ENCODE data around the gene PICALM. TPM values are rescaled to one million over a fixed set of nuclear protein-coding genes. Genes with fewer than 3 reads are reported as not detected.

PICALM gene
- total RNA-seq, 1 donor from 2014 or later = 204 TPM

GRCh38 chr11:86103808-86104207, 34.9 kb upstream of the PICALM start:
- Mint-ChIP-seq H3K27ac (no peak overlapping the region), H3K27me3 (ENCODE audit: insufficient read depth, low read depth) (peaks cover 1% of the 10 kb centered on the region), H3K4me3 (no peak overlapping the region), H3K9me3 (peaks cover 4% of the 10 kb centered on the region), H3K36me3 (no peaks in the 10 kb centered on the region), H3K4me1 (no peaks in the 10 kb centered on the region)
- H3K9ac ChIP-seq = no peak overlapping the region
- no peaks in the 10 kb centered on the region for H3K79me2 ChIP-seq (ENCODE audit: low read depth)
- H3K36me3 ChIP-seq = no peaks in the 10 kb centered on the region
- no peaks in the 10 kb centered on the region for H3K4me1 ChIP-seq
- no peaks in the 10 kb centered on the region for H4K20me1 ChIP-seq (ENCODE audit: low read depth)
- no peak overlapping the region for H3K4me3 ChIP-seq
- no peak for DNase-seq (ENCODE audit: low spot score)
- H2AFZ ChIP-seq (replicated peaks) = no peak overlapping the region
- H3K4me2 ChIP-seq = no peak overlapping the region
- no peak for TF ChIP-seq EZH2phosphoT487 (IDR thresholded peaks at IDR 0.05)
- TF ChIP-seq EZH2 (IDR thresholded peaks at IDR 0.05) = no peak
- no peak for TF ChIP-seq CTCF (IDR thresholded peaks at IDR 0.05)
- H3K27ac ChIP-seq = no peak overlapping the region
- no peaks in the 10 kb centered on the region for H3K9me3 ChIP-seq (ENCODE audit: low read depth)
- H3F3A ChIP-seq (ENCODE audit: low read depth) = no peaks in the 10 kb centered on the region
- H3K27me3 ChIP-seq = no peaks in the 10 kb centered on the region

GRCh38 chr11:86101941-86102407, 33.1 kb upstream of the PICALM start:
- Histone ChIP-seq H3K4me1 (no peaks in the 10 kb centered on the region), H3F3A (ENCODE audit: low read depth) (no peaks in the 10 kb centered on the region), H3K36me3 (no peaks in the 10 kb centered on the region), H3K27ac (no peak overlapping the region), H3K4me2 (no peak overlapping the region), H2AFZ (replicated peaks) (no peak overlapping the region), H3K9ac (no peak overlapping the region), H3K4me3 (no peak overlapping the region), H4K20me1 (ENCODE audit: low read depth) (no peaks in the 10 kb centered on the region), H3K79me2 (ENCODE audit: low read depth) (no peaks in the 10 kb centered on the region), H3K9me3 (ENCODE audit: low read depth) (no peaks in the 10 kb centered on the region), H3K27me3 (no peaks in the 10 kb centered on the region)
- H3K9me3 Mint-ChIP-seq = peaks cover 3% of the 10 kb centered on the region
- no peaks in the 10 kb centered on the region for H3K27me3 Mint-ChIP-seq (ENCODE audit: insufficient read depth, low read depth)
- H3K27ac Mint-ChIP-seq = no peak overlapping the region
- no peak for DNase-seq (ENCODE audit: low spot score)
- H3K4me3 Mint-ChIP-seq = no peak overlapping the region
- no peaks in the 10 kb centered on the region for H3K4me1 Mint-ChIP-seq
- H3K36me3 Mint-ChIP-seq = no peaks in the 10 kb centered on the region
- TF ChIP-seq EZH2 (IDR thresholded peaks at IDR 0.05) (no peak), EZH2phosphoT487 (IDR thresholded peaks at IDR 0.05) (no peak), CTCF (IDR thresholded peaks at IDR 0.05) (no peak)

- no peaks in the 10 kb centered on the region for H3K36me3 Mint-ChIP-seq
Observed at GRCh38 chr11:86101493-86101892, 32.6 kb upstream of the PICALM start.

More at GRCh38 chr11:86101493-86101892, 32.6 kb upstream of the PICALM start:
- no peak overlapping the region for H2AFZ ChIP-seq (replicated peaks)
- no peaks in the 10 kb centered on the region for H3K4me1 ChIP-seq
- no peak overlapping the region for H3K4me3 ChIP-seq
- Mint-ChIP-seq H3K4me1 (no peaks in the 10 kb centered on the region), H3K4me3 (no peak overlapping the region), H3K27me3 (ENCODE audit: insufficient read depth, low read depth) (no peaks in the 10 kb centered on the region), H3K27ac (no peak overlapping the region), H3K9me3 (peaks cover 3% of the 10 kb centered on the region)
- H3K9me3 ChIP-seq (ENCODE audit: low read depth) = no peaks in the 10 kb centered on the region
- no peak overlapping the region for H3K4me2 ChIP-seq
- no peaks in the 10 kb centered on the region for H3K36me3 ChIP-seq
- H4K20me1 ChIP-seq (ENCODE audit: low read depth) = no peaks in the 10 kb centered on the region
- H3K27ac ChIP-seq = no peak overlapping the region
- no peak overlapping the region for H3K9ac ChIP-seq
- TF ChIP-seq CTCF (IDR thresholded peaks at IDR 0.05) = no peak
- TF ChIP-seq EZH2 (IDR thresholded peaks at IDR 0.05) = no peak
- TF ChIP-seq EZH2phosphoT487 (IDR thresholded peaks at IDR 0.05) = no peak
- no peaks in the 10 kb centered on the region for H3K27me3 ChIP-seq
- H3K79me2 ChIP-seq (ENCODE audit: low read depth) = no peaks in the 10 kb centered on the region
- no peak for DNase-seq (ENCODE audit: low spot score)
- H3F3A ChIP-seq (ENCODE audit: low read depth) = no peaks in the 10 kb centered on the region

Measured in neural progenitor cell (in vitro differentiated cells).